HG03039 (cell line): ENCODE data around the gene PAN3.

Experiments used
- ATAC-seq: cut with Tn5 transposase; IDR thresholded peaks from one replicate; pipeline ENCODE4 v1.9.1; 2021; ENCODE audit warnings: mild to moderate bottlenecking, moderate library complexity; ENCODE audit not compliant: unreplicated experiment

The PAN3 gene

GRCh38 chr13:28297341-28297740 is 159.0 kb downstream of the PAN3 start:
- no peak for ATAC-seq

GRCh38 chr13:28299916-28300315 is 161.6 kb downstream of the PAN3 start:
- no peak for ATAC-seq

- no peak for ATAC-seq
These were observed 163.5 kb downstream of the PAN3 start for GRCh38 chr13:28301839-28302238.

GRCh38 chr13:28306325-28306724 is 168.0 kb downstream of the PAN3 start:
- ATAC-seq: no peak

- no peak for ATAC-seq
These were observed 175.2 kb downstream of the PAN3 start for GRCh38 chr13:28313579-28313978.

- ATAC-seq: no peak
These were observed 176.5 kb downstream of the PAN3 start for GRCh38 chr13:28314879-28315278.

DNA sequence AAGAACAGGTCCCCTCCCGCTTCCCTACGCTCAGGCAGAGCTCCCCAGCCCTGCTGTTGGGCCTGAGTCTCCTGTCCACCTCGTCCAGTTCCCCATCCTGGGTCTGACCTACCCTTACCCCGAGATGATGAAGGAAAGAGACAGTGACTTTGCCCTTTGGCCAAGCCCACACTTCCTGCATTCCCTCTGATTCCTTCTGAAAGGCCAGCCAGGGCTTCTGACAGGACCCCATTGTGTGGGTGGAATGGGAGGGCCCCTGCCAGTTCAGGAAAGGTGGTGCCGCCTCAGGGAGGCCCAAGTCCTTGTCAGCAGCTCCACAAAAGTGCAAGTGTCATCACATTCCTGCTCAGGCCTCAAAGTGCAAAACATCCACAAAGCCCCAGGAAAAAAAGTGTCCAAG is 177.8 kb downstream of the PAN3 start:
- ATAC-seq: no peak

- no peak for ATAC-seq
These were observed 178.5 kb downstream of the PAN3 start for GRCh38 chr13:28316836-28317235.

- ATAC-seq: no peak
These were observed 180.2 kb downstream of the PAN3 start for GRCh38 chr13:28318496-28318895.

- ATAC-seq: no peak
These were observed 181.2 kb downstream of the PAN3 start for GRCh38 chr13:28319528-28319927.

- no peak for ATAC-seq
These were observed 181.9 kb downstream of the PAN3 start for GRCh38 chr13:28320209-28320608.

DNA sequence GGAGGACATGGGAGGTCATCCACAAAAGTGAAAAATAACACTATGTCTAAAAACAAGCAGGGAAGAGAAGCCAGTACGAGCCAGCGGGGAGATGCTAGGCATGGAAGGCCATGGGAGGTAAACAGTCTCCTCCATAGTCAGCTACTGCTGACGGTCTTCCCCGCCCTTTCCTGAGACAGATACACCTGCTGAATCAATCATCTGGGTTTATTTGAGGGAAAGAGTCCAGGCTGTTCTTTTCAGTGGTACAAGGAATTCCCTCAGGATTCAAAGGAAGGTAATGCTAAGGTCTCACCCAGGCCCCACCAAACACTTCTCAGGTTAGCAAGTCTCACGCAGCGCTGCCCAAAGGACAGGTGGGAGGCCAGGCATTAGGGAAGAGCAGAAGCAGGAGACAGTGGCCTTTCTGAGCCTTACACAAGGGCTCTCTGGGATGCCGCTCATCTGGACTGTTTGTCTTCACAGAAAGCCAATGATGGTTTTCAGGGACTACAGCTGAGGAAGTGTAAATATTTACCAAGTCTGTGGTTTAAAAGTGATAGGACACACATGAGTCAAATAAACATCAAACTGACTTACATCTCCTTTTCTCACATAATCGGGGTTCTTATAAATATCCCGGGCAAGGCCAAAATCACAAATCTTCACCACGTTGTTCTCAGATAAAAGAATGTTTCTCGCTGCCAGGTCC is 182.7 kb downstream of the PAN3 start:
- ATAC-seq: no peak

DNA sequence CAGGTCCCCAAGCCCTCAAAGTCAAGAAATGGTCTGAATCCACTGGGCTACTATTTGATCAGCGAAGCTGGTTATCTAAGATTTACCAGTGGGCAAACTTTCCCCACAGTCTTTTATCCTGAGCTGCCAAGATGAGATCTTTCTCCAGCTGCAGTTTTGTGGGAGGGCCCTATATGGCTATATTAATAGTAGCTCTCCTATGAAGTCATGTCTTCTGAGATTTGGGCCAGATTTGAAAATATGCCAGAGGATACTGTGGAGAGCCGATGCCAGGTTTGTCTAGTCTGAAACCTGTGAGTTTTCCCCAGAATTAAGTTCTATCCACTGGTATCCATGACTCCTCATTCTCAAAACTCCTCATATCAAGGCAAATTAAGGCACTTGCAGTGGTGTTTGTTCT is 183.4 kb downstream of the PAN3 start:
- no peak for ATAC-seq

- no peak for ATAC-seq
These were observed 184.0 kb downstream of the PAN3 start for GRCh38 chr13:28322256-28322905.

DNA sequence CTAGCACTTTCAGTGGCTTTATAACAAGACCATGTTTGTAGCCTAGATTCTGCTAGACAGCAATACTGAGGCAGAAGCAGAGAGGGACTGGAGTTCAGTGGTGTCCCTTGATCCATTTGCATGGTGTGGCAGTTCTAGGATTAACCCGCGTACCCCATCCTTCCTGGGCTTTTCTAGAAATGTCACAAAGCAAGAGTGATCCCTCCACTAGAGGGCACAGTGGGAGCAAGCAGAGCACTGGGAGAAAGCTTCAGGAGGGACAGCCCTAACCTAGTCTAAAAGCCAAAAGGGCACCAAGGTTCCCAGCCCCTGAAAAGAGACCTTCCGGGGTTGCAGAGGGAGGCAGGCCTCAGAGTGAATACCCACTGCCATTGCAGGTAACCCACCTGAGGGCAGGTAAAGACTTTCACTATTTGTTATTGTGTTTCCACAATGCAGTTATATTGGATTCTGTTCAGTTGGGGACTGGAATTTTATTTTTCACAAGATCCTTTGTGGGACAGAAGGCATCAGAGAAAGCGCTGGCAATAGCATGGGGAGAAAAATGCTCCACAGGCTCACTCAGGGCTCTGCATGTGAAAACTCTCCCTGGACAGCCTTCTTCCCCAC is 185.9 kb downstream of the PAN3 start:
- ATAC-seq: no peak

DNA sequence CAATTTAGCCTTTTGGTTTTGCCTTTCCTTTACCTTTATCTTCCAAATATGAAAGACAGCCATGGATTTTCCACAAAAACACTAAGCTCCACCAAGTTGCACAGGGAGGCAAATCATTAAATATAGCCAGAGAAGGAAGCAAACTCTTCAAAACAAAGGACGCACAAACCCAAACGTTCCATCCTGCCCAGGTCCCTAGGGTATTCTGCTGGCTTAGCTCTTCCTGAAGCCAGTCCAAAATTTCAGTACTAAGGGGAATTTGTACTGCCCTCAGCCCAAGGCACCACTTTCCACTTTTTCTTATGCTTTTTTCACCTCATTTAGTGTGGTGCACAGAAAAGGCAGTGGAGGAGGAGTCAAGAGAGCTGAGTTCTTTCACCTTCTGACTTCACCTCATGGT is 186.7 kb downstream of the PAN3 start:
- ATAC-seq: no peak

- no peak for ATAC-seq
These were observed 187.7 kb downstream of the PAN3 start for GRCh38 chr13:28326056-28326455.

GRCh38 chr13:28327373-28328270 is 189.3 kb downstream of the PAN3 start:
- ATAC-seq: no peak

DNA sequence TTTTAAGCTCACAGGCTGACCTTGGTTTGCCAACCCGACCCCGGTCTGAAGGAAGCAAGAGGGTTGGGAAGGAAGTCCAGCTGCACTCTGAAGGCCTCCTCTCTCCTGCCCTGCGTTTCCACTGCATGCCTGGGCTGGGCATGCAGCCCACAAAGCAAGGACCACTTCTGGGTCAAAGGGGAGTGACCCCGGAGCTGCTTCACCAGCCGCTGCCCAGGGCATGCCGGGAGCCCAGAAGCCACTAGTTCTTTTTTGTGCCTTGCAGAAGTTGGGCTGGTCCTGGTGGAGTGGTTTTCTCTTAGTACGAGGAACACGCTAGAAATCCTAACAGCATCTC is 189.9 kb downstream of the PAN3 start:
- no peak for ATAC-seq

DNA sequence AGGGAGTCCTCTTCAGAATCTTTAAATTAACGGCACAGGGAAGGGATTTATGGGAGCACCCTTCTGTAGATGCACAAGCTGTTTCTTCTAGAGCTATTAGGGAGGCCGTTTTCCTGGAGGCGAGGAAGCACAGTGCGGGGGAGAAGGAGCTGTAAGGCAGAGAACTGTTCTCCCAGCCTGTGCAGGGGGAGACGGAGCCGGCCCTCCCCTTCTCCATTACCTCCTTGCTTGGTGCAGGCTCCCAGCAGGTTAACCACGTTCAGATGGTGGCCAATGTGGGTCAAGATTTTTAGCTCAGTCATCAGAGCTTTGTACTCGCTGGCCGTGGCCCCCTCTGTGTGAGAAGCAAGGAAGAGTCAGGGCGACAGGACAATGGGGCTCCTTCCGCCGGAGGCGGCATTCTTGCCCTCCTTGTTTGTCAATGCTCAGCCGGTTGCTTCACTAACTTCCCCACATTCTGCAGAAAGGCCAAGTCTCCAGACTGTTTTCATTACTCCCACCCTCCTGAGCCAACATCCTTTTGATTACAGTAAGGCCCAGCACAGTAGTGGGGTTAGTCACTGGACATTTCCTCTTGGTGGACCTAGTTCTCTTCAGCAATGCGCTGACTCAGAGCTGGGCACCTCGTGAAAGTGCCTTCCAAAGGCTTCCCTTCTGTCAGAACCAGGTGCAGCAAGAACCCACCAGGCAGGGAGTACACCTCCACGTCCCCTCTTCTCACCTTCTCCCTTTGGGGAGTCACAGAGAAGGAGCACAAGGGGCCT is 191.2 kb downstream of the PAN3 start:
- ATAC-seq: no peak
